Trophoblast cell (in vitro differentiated cells and primary cell): ENCODE measurements around the gene SIAE.
A peak's percentile ranks its signal among the peaks of the same experiment; 100 is the strongest.

Experiments used
- DNase-seq, 2 donors: peaks; one replicate each; pipeline ENCODE4 v3.0.0-alpha.2; 2016
- H2AFZ ChIP-seq: 2 replicates; pipeline ENCODE4 v1.6.1; 2013; ENCODE audit warnings: low read length, moderate library complexity, mild to moderate bottlenecking; ENCODE audit not compliant: insufficient read depth, poor library complexity
- H2AK5ac ChIP-seq: 2 replicates; pipeline ENCODE4 v1.6.1; 2013; ENCODE audit warnings: mild to moderate bottlenecking, low read length
- H2BK120ac ChIP-seq: 2 replicates; pipeline ENCODE4 v1.6.1; 2013; ENCODE audit warnings: low read length, mild to moderate bottlenecking, moderate library complexity; ENCODE audit not compliant: insufficient read depth, poor library complexity
- H2BK12ac ChIP-seq: 2 replicates; pipeline ENCODE4 v1.6.1; 2013; ENCODE audit warnings: mild to moderate bottlenecking, low read length, moderate library complexity
- H2BK5ac ChIP-seq: 2 replicates; pipeline ENCODE4 v1.6.1; 2013; ENCODE audit warnings: low read length, low read depth, moderate library complexity, mild to moderate bottlenecking; ENCODE audit not compliant: poor library complexity
- H3K14ac ChIP-seq: 2 replicates; pipeline ENCODE4 v1.6.1; 2013; ENCODE audit warnings: mild to moderate bottlenecking, low read length
- H3K18ac ChIP-seq: 2 replicates; pipeline ENCODE4 v1.6.1; 2013; ENCODE audit warnings: mild to moderate bottlenecking, low read length
- H3K23ac ChIP-seq: 2 replicates; pipeline ENCODE4 v1.6.1; 2013; ENCODE audit warnings: low read length
- H3K27ac ChIP-seq: 2 replicates; pipeline ENCODE4 v1.5.1; 2013; ENCODE audit warnings: low read depth, mild to moderate bottlenecking, inconsistent platforms, low read length, moderate library complexity
- H3K27me3 ChIP-seq: 2 replicates; pipeline ENCODE4 v1.6.1; 2013; ENCODE audit warnings: inconsistent platforms, mild to moderate bottlenecking, low read length, moderate library complexity; ENCODE audit not compliant: insufficient read depth
- H3K36me3 ChIP-seq, 2 experiments: 1 replicate in 1 of 2; 2 replicates in 1 of 2; pipeline ENCODE4 v1.6.1; 2013; ENCODE audit warnings: low read length in 2 of 2, mild to moderate bottlenecking in 2 of 2, moderate library complexity in 1 of 2; ENCODE audit not compliant: insufficient read depth in 2 of 2, control insufficient read depth in 1 of 2
- H3K4ac ChIP-seq: 2 replicates; pipeline ENCODE4 v1.6.1; 2013; ENCODE audit warnings: low read depth, mild to moderate bottlenecking, low read length, moderate library complexity
- H3K4me1 ChIP-seq, 2 experiments: 1 replicate in 1 of 2; 2 replicates in 1 of 2; pipeline ENCODE4 v1.6.1; 2013; ENCODE audit warnings: low read length in 2 of 2, mild to moderate bottlenecking in 2 of 2, moderate library complexity in 1 of 2; ENCODE audit not compliant: insufficient read depth in 2 of 2, control insufficient read depth in 1 of 2
- H3K4me2 ChIP-seq: 2 replicates; pipeline ENCODE4 v1.6.1; 2013; ENCODE audit warnings: inconsistent platforms, mild to moderate bottlenecking, low read length, moderate library complexity
- H3K4me3 ChIP-seq: 2 replicates; pipeline ENCODE4 v1.5.1; 2013; ENCODE audit warnings: mild to moderate bottlenecking, low read depth, low read length, inconsistent platforms
- H3K79me1 ChIP-seq: one replicate; pipeline ENCODE4 v1.6.1; 2013; ENCODE audit warnings: low read length
- H3K79me2 ChIP-seq: 2 replicates; pipeline ENCODE4 v1.6.1; 2013; ENCODE audit warnings: low read length, mild to moderate bottlenecking; ENCODE audit not compliant: control insufficient read depth, insufficient read depth, poor library complexity
- H3K9ac ChIP-seq: 2 replicates; pipeline ENCODE4 v1.6.1; 2013; ENCODE audit warnings: mild to moderate bottlenecking, low read length
- H3K9me3 ChIP-seq: 2 replicates; pipeline ENCODE4 v1.6.1; 2013; ENCODE audit warnings: low read depth, mild to moderate bottlenecking, control low read depth, inconsistent platforms, low read length; ENCODE audit not compliant: insufficient read depth
- H4K12ac ChIP-seq: 2 replicates; pipeline ENCODE4 v1.6.1; 2013; ENCODE audit warnings: low read depth, mild to moderate bottlenecking, low read length, moderate library complexity
- H4K8ac ChIP-seq: 2 replicates; pipeline ENCODE4 v1.6.1; 2013; ENCODE audit warnings: low read depth, mild to moderate bottlenecking, low read length, moderate library complexity
- H4K91ac ChIP-seq: one replicate; pipeline ENCODE4 v1.6.1; 2013; ENCODE audit warnings: low read depth, mild to moderate bottlenecking, low read length, moderate library complexity
- WGBS: extraction: QIAGEN DNeasy Blood & Tissue Kit; methylation state at CpG from one replicate; pipeline ENCODE4 v1.1.7; 2013; ENCODE audit warnings: missing lambda C conversion rate; ENCODE audit not compliant: insufficient read length, insufficient coverage; ENCODE audit errors: extremely low coverage; 5-methylcytosine and 5-hydroxymethylcytosine counted together

The SIAE gene

GRCh38 chr11:124681421-124681820 lies 7.9 kb upstream of the SIAE start:
- Histone ChIP-seq H3K79me2 (no peaks in the 10 kb centered on the region), H2BK12ac (no peak overlapping the region), H4K91ac (no peak overlapping the region), H2AFZ (no peak overlapping the region), H3K4me2 (no peak overlapping the region), H4K8ac (no peak overlapping the region), H3K27ac (no peak overlapping the region), H3K36me3 (no peaks in the 10 kb centered on the region), H3K9ac (no peak overlapping the region), H3K23ac (no peak overlapping the region), H3K4ac (no peak overlapping the region), H4K12ac (no peak overlapping the region), H2AK5ac (no peak overlapping the region), H2BK5ac (no peak overlapping the region), H2BK120ac (no peak overlapping the region), H3K79me1 (no peaks in the 10 kb centered on the region), H3K14ac (no peak overlapping the region), H3K18ac (no peak overlapping the region), H3K9me3 (peaks cover 7% of the 10 kb centered on the region), H3K27me3 (no peaks in the 10 kb centered on the region), H3K4me1 (no peaks in the 10 kb centered on the region), H3K4me3 (no peak overlapping the region)
- WGBS, result no CpG with 5 or more reads among the region's 2 CpGs
- DNase-seq, result no peak

- Histone ChIP-seq H4K91ac (no peak overlapping the region), H2AFZ (no peak overlapping the region), H3K27me3 (no peaks in the 10 kb centered on the region), H3K14ac (no peak overlapping the region), H3K27ac (no peak overlapping the region), H3K4me2 (no peak overlapping the region), H3K79me1 (peaks cover under 1% of the 10 kb centered on the region), H2BK5ac (no peak overlapping the region), H2BK12ac (no peak overlapping the region), H2AK5ac (no peak overlapping the region), H3K23ac (no peak overlapping the region), H4K12ac (no peak overlapping the region), H4K8ac (no peak overlapping the region), H3K4ac (no peak overlapping the region), H3K79me2 (peaks cover under 1% of the 10 kb centered on the region), H3K9me3 (no peaks in the 10 kb centered on the region), H3K18ac (no peak overlapping the region), H3K4me1 (peaks cover 0 to 2% of the 10 kb centered on the region in 2 experiments), H3K9ac (no peak overlapping the region), H3K36me3 (no peaks in the 10 kb centered on the region), H2BK120ac (no peak overlapping the region), H3K4me3 (no peak overlapping the region)
- no peak for DNase-seq
- WGBS, result no CpG with 5 or more reads among the region's 5 CpGs
Measured at GRCh38 chr11:124678416-124678815, 4.9 kb upstream of the SIAE start.

- WGBS, result no CpG with 5 or more reads among the region's 2 CpGs
- Histone ChIP-seq H3K23ac (no peak overlapping the region), H2AK5ac (no peak overlapping the region), H2BK12ac (no peak overlapping the region), H2AFZ (no peak overlapping the region), H3K36me3 (no peaks in the 10 kb centered on the region), H3K9ac (no peak overlapping the region), H4K8ac (no peak overlapping the region), H3K4me2 (no peak overlapping the region), H3K4me1 (peaks cover 0 to 6% of the 10 kb centered on the region in 2 experiments), H3K9me3 (no peaks in the 10 kb centered on the region), H3K4me3 (no peak overlapping the region), H2BK5ac (no peak overlapping the region), H3K27me3 (no peaks in the 10 kb centered on the region), H3K27ac (no peak overlapping the region), H3K79me2 (peaks cover 2% of the 10 kb centered on the region), H2BK120ac (no peak overlapping the region), H3K4ac (no peak overlapping the region), H3K79me1 (peaks cover 2% of the 10 kb centered on the region), H4K12ac (no peak overlapping the region), H3K14ac (no peak overlapping the region), H3K18ac (no peak overlapping the region), H4K91ac (no peak overlapping the region)
- no peak for DNase-seq
Measured at GRCh38 chr11:124676386-124676785, 2.8 kb upstream of the SIAE start.

- Histone ChIP-seq H3K4me2 (peak overlapping the region; percentile 87), H3K9me3 (no peaks in the 10 kb centered on the region), H3K9ac (no peak overlapping the region), H2AFZ (no peak overlapping the region), H3K4ac (no peak overlapping the region), H3K79me1 (peaks cover 2% of the 10 kb centered on the region), H3K79me2 (peaks cover 2% of the 10 kb centered on the region), H4K12ac (no peak overlapping the region), H3K23ac (no peak overlapping the region), H3K18ac (no peak overlapping the region), H3K4me1 (peaks cover 0 to 6% of the 10 kb centered on the region in 2 experiments), H2AK5ac (no peak overlapping the region), H3K36me3 (no peaks in the 10 kb centered on the region), H3K4me3 (no peak overlapping the region), H3K27ac (no peak overlapping the region), H4K91ac (no peak overlapping the region), H3K27me3 (no peaks in the 10 kb centered on the region), H2BK5ac (no peak overlapping the region), H2BK120ac (no peak overlapping the region), H3K14ac (no peak overlapping the region), H4K8ac (no peak overlapping the region), H2BK12ac (no peak overlapping the region)
- peak; percentile 45 to 73 for DNase-seq
- no CpG with 5 or more reads among the region's 5 CpGs for WGBS
Measured at GRCh38 chr11:124674571-124674970, 1.0 kb upstream of the SIAE start.
